ENCODE data around the gene SDK2.

Gene SDK2

GRCh38 chr17:73470316-73470826, 173.9 kb downstream of the SDK2 start:
- no peaks in the 10 kb centered on the region for H3K27me3 ChIP-seq
- TF ChIP-seq, protein P1, sequence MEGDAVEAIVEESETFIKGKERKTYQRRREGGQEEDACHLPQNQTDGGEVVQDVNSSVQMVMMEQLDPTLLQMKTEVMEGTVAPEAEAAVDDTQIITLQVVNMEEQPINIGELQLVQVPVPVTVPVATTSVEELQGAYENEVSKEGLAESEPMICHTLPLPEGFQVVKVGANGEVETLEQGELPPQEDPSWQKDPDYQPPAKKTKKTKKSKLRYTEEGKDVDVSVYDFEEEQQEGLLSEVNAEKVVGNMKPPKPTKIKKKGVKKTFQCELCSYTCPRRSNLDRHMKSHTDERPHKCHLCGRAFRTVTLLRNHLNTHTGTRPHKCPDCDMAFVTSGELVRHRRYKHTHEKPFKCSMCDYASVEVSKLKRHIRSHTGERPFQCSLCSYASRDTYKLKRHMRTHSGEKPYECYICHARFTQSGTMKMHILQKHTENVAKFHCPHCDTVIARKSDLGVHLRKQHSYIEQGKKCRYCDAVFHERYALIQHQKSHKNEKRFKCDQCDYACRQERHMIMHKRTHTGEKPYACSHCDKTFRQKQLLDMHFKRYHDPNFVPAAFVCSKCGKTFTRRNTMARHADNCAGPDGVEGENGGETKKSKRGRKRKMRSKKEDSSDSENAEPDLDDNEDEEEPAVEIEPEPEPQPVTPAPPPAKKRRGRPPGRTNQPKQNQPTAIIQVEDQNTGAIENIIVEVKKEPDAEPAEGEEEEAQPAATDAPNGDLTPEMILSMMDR (IDR thresholded peaks at IDR 0.05; ENCODE audit: low read depth, low read length), result no peak
- DNase-seq, result no peak
- H3K36me3 ChIP-seq, result no peaks in the 10 kb centered on the region
- H3K9me3 ChIP-seq, result no peaks in the 10 kb centered on the region; the same call in 1 of the 2 replicates
- H3K4me1 ChIP-seq, result peaks cover 9% of the 10 kb centered on the region
- no peak overlapping the region for H3K4me3 ChIP-seq (ENCODE audit: low read depth, low read length)

GRCh38 chr17:73469311-73469710, 174.9 kb downstream of the SDK2 start:
- H3K4me1 ChIP-seq, result peaks cover 4% of the 10 kb centered on the region; the same call in 1 of the 2 replicates
- DNase-seq, result no peak
- H3K9me3 ChIP-seq, result no peaks in the 10 kb centered on the region; the same call in 1 of the 2 replicates
- TF ChIP-seq, protein P1 (IDR thresholded peaks at IDR 0.05; ENCODE audit: low read depth, low read length), result no peak
- H3K36me3 ChIP-seq, result no peaks in the 10 kb centered on the region
- H3K27me3 ChIP-seq, result no peaks in the 10 kb centered on the region
- no peak overlapping the region for H3K4me3 ChIP-seq (ENCODE audit: low read depth, low read length)

GRCh38 chr17:73468221-73468620, 176.0 kb downstream of the SDK2 start:
- Histone ChIP-seq H3K4me1 (0 out of 2 replicates have a peak, but pooled peaks cover 4% of the 10 kb centered on the region), H3K9me3 (no peaks in the 10 kb centered on the region; the same call in 1 of the 2 replicates), H3K27me3 (no peaks in the 10 kb centered on the region), H3K4me3 (ENCODE audit: low read depth, low read length) (no peak overlapping the region), H3K36me3 (no peaks in the 10 kb centered on the region)
- TF ChIP-seq, protein P1 (IDR thresholded peaks at IDR 0.05; ENCODE audit: low read depth, low read length), result no peak
- DNase-seq, result no peak

- no peak for DNase-seq
- no peaks in the 10 kb centered on the region for H3K36me3 ChIP-seq
- TF ChIP-seq, protein P1 (IDR thresholded peaks at IDR 0.05; ENCODE audit: low read depth, low read length), result no peak
- no peaks in the 10 kb centered on the region; the same call in 1 of the 2 replicates for H3K9me3 ChIP-seq
- H3K4me1 ChIP-seq, result peaks cover 4% of the 10 kb centered on the region; the same call in 1 of the 2 replicates
- H3K27me3 ChIP-seq, result no peaks in the 10 kb centered on the region
- no peak overlapping the region for H3K4me3 ChIP-seq (ENCODE audit: low read depth, low read length)
These were observed 176.6 kb downstream of the SDK2 start for GRCh38 chr17:73467651-73468050.

- Histone ChIP-seq H3K27me3 (no peaks in the 10 kb centered on the region), H3K4me3 (ENCODE audit: low read depth, low read length) (no peak overlapping the region), H3K4me1 (peaks cover 4% of the 10 kb centered on the region; the same call in 1 of the 2 replicates), H3K36me3 (no peaks in the 10 kb centered on the region), H3K9me3 (no peaks in the 10 kb centered on the region; the same call in 1 of the 2 replicates)
- no peak for DNase-seq
- TF ChIP-seq, protein P1 (IDR thresholded peaks at IDR 0.05; ENCODE audit: low read depth, low read length), result no peak
These were observed 177.4 kb downstream of the SDK2 start for GRCh38 chr17:73466704-73467433.

DNA sequence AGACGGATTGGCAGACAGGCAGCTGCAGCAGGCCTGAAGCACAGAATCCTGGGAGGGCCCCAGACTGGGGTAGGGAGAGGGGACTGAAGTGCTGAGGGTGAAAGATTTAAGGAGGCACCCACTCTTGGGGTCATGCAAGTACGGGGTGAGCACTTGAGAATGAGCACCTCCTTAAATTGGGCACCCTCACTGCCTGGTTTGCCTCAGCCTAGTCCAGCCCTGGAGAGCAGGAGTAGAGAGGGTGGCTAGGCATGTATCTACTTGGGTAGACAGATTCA, 178.4 kb downstream of the SDK2 start:
- TF ChIP-seq, protein P1 (IDR thresholded peaks at IDR 0.05; ENCODE audit: low read depth, low read length), result no peak
- Histone ChIP-seq H3K4me3 (ENCODE audit: low read depth, low read length) (no peak overlapping the region), H3K9me3 (no peaks in the 10 kb centered on the region), H3K4me1 (peaks cover 4% of the 10 kb centered on the region; the same call in 1 of the 2 replicates), H3K27me3 (no peaks in the 10 kb centered on the region), H3K36me3 (no peaks in the 10 kb centered on the region)
- DNase-seq, result no peak
